H9 (cell line): Measurements from ENCODE around the gene TFAP2E. TPM values are rescaled to one million over a fixed set of nuclear protein-coding genes. Genes with fewer than 3 reads are reported as not detected.

ENCODE experiments used
- DNase-seq: peaks from one replicate; pipeline ENCODE4 v3.0.0-alpha.2; 2017
- H2AFZ ChIP-seq: one replicate; pipeline ENCODE4 v1.6.1; 2013; ENCODE audit warnings: mild to moderate bottlenecking, low read length, control low read depth, moderate library complexity
- H2AK5ac ChIP-seq: 2 replicates; pipeline ENCODE4 v1.6.1; 2013; ENCODE audit warnings: low read length, control low read depth, mixed read lengths; ENCODE audit not compliant: insufficient read length
- H2BK120ac ChIP-seq: one replicate; pipeline ENCODE4 v1.6.1; 2013; ENCODE audit warnings: low read depth, mild to moderate bottlenecking, low read length, control low read depth, inconsistent platforms; ENCODE audit not compliant: poor library complexity, severe bottlenecking
- H2BK12ac ChIP-seq: 2 replicates; pipeline ENCODE4 v1.6.1; 2013; ENCODE audit warnings: low read length, control low read depth, mixed read lengths, low read depth; ENCODE audit not compliant: insufficient read length
- H2BK15ac ChIP-seq: 2 replicates; pipeline ENCODE4 v1.6.1; 2013; ENCODE audit warnings: low read depth, low read length, control low read depth
- H2BK20ac ChIP-seq: one replicate; pipeline ENCODE4 v1.6.1; 2013; ENCODE audit warnings: low read depth, mild to moderate bottlenecking, low read length, control low read depth, inconsistent platforms; ENCODE audit not compliant: poor library complexity, severe bottlenecking
- H2BK5ac ChIP-seq: 2 replicates; pipeline ENCODE4 v1.6.1; 2013; ENCODE audit warnings: low read length, control low read depth, mixed read lengths; ENCODE audit not compliant: insufficient read length
- H3K14ac ChIP-seq: 2 replicates; pipeline ENCODE4 v1.6.1; 2013; ENCODE audit warnings: low read length, control low read depth; ENCODE audit not compliant: insufficient read depth
- H3K18ac ChIP-seq: 2 replicates; pipeline ENCODE4 v1.6.1; 2013; ENCODE audit warnings: low read depth, mild to moderate bottlenecking, mixed read lengths, low read length, control low read depth; ENCODE audit not compliant: insufficient read length
- H3K23ac ChIP-seq: 2 replicates; pipeline ENCODE4 v1.6.1; 2013; ENCODE audit warnings: low read length, control low read depth, mixed read lengths, low read depth; ENCODE audit not compliant: insufficient read length
- H3K23me2 ChIP-seq: 2 replicates; pipeline ENCODE4 v1.6.1; 2013; ENCODE audit warnings: low read depth, mild to moderate bottlenecking, mixed read lengths, low read length, control low read depth; ENCODE audit not compliant: insufficient read length, poor library complexity, severe bottlenecking
- H3K27ac ChIP-seq: 2 replicates; pipeline ENCODE4 v1.5.1; 2013; ENCODE audit warnings: low read length, control low read depth, mixed read lengths, low read depth; ENCODE audit not compliant: insufficient read length
- H3K27me3 ChIP-seq: 2 replicates; pipeline ENCODE4 v1.6.1; 2013; ENCODE audit warnings: low read length, control low read depth, inconsistent platforms; ENCODE audit not compliant: insufficient read depth
- H3K4ac ChIP-seq: 2 replicates; pipeline ENCODE4 v1.6.1; 2013; ENCODE audit warnings: low read depth, mild to moderate bottlenecking, control low read depth, inconsistent platforms, low read length, moderate library complexity
- H3K4me1 ChIP-seq: 2 replicates; pipeline ENCODE4 v1.6.1; 2013; ENCODE audit warnings: low read length, control low read depth, inconsistent platforms; ENCODE audit not compliant: insufficient read depth
- H3K4me2 ChIP-seq: 2 replicates; pipeline ENCODE4 v1.6.1; 2013; ENCODE audit warnings: low read length, control low read depth, mixed read lengths; ENCODE audit not compliant: insufficient read length, insufficient read depth
- H3K56ac ChIP-seq: 2 replicates; pipeline ENCODE4 v1.6.1; 2013; ENCODE audit warnings: low read depth, mild to moderate bottlenecking, mixed read lengths, low read length, control low read depth; ENCODE audit not compliant: insufficient read length
- H3K79me1 ChIP-seq: 2 replicates; pipeline ENCODE4 v1.6.1; 2013; ENCODE audit warnings: low read depth, mild to moderate bottlenecking, moderate library complexity, low read length, control low read depth, inconsistent platforms; ENCODE audit not compliant: insufficient read depth, poor library complexity, severe bottlenecking
- H3K79me2 ChIP-seq: 2 replicates; pipeline ENCODE4 v1.6.1; 2013; ENCODE audit warnings: low read length, control low read depth, inconsistent platforms; ENCODE audit not compliant: insufficient read depth
- H3K9ac ChIP-seq: 2 replicates; pipeline ENCODE4 v1.6.1; 2013; ENCODE audit warnings: low read length, control low read depth, mixed read lengths; ENCODE audit not compliant: insufficient read length; ENCODE audit errors: extremely low read depth
- H3K9me3 ChIP-seq: one replicate; pipeline ENCODE4 v1.6.1; 2013; ENCODE audit warnings: low read depth, low read length, inconsistent platforms; ENCODE audit not compliant: control insufficient read depth
- H3T11ph ChIP-seq: one replicate; pipeline ENCODE4 v1.6.1; 2013; ENCODE audit warnings: mild to moderate bottlenecking, low read length, control low read depth, inconsistent platforms
- H4K20me1 ChIP-seq: one replicate; pipeline ENCODE4 v1.6.1; 2013; ENCODE audit not compliant: control insufficient read depth, insufficient read length, insufficient read depth
- H4K5ac ChIP-seq: 2 replicates; pipeline ENCODE4 v1.6.1; 2013; ENCODE audit warnings: low read depth, mild to moderate bottlenecking, mixed read lengths, low read length, control low read depth; ENCODE audit not compliant: insufficient read length
- H4K8ac ChIP-seq: replicated peaks from 2 replicates; pipeline ENCODE4 v1.6.1; 2013; ENCODE audit warnings: low read length, control low read depth, mixed read lengths, low read depth; ENCODE audit not compliant: insufficient read length
- H4K91ac ChIP-seq: 2 replicates; pipeline ENCODE4 v1.6.1; 2013; ENCODE audit warnings: low read depth, mild to moderate bottlenecking, moderate library complexity, mixed read lengths, low read length, control low read depth; ENCODE audit not compliant: insufficient read length
- H3K27ac Mint-ChIP-seq, 3 experiments: 2 replicates in 2 of 3; 3 replicates in 1 of 3; pipeline ENCODE4 v1.8.0; 2020 to 2021; ENCODE audit warnings: mixed read lengths in 3 of 3, mild to moderate bottlenecking in 1 of 3, moderate library complexity in 1 of 3
- H3K27me3 Mint-ChIP-seq: 2 replicates; pipeline ENCODE4 v1.8.0; 2021; ENCODE audit warnings: low read depth, mild to moderate bottlenecking, moderate library complexity, mixed read lengths
- H3K36me3 Mint-ChIP-seq, 3 experiments: 2 replicates in 2 of 3; 3 replicates in 1 of 3; pipeline ENCODE4 v1.8.0; 2020 to 2021; ENCODE audit warnings: low read depth in 3 of 3, mixed read lengths in 3 of 3; ENCODE audit not compliant: insufficient read depth in 1 of 3
- H3K4me1 Mint-ChIP-seq, 2 experiments: 2 replicates each; pipeline ENCODE4 v1.8.0; 2020; ENCODE audit warnings: mixed read lengths in 2 of 2
- H3K4me3 Mint-ChIP-seq, 2 experiments: 2 replicates in 1 of 2; 3 replicates in 1 of 2; pipeline ENCODE4 v1.8.0; 2020 to 2021; ENCODE audit warnings: mild to moderate bottlenecking in 2 of 2, mixed read lengths in 2 of 2, moderate library complexity in 1 of 2
- H3K9me3 Mint-ChIP-seq, 2 experiments: 2 replicates in 1 of 2; 3 replicates in 1 of 2; pipeline ENCODE4 v1.8.0; 2020; ENCODE audit warnings: mild to moderate bottlenecking in 2 of 2, mixed read lengths in 2 of 2, moderate library complexity in 1 of 2
- CTCF ChIP-seq: fragments of 200-600 bp; sonication (generic); conservative IDR thresholded peaks from 3 replicates; pipeline ENCODE4 v1.8.0; 2021; ENCODE audit warnings: antibody characterized with exemption, mild to moderate bottlenecking
- WGBS: extraction: QIAGEN DNeasy Blood & Tissue Kit; methylation state at CpG from one replicate; pipeline ENCODE4 v1.1.7; 2013; ENCODE audit warnings: missing lambda C conversion rate, low lambda C conversion rate, mixed read lengths; ENCODE audit not compliant: insufficient read length; ENCODE audit errors: extremely low coverage; 5-methylcytosine and 5-hydroxymethylcytosine counted together
- total RNA-seq: library from RNA; stranded (reverse); gene quantifications from 2 replicates; pipeline ENCODE4 v1.2.1, GENCODE V29; 2021

The TFAP2E gene
- total RNA-seq, 1 experiment from 2014 or later = 0.70 TPM

DNA sequence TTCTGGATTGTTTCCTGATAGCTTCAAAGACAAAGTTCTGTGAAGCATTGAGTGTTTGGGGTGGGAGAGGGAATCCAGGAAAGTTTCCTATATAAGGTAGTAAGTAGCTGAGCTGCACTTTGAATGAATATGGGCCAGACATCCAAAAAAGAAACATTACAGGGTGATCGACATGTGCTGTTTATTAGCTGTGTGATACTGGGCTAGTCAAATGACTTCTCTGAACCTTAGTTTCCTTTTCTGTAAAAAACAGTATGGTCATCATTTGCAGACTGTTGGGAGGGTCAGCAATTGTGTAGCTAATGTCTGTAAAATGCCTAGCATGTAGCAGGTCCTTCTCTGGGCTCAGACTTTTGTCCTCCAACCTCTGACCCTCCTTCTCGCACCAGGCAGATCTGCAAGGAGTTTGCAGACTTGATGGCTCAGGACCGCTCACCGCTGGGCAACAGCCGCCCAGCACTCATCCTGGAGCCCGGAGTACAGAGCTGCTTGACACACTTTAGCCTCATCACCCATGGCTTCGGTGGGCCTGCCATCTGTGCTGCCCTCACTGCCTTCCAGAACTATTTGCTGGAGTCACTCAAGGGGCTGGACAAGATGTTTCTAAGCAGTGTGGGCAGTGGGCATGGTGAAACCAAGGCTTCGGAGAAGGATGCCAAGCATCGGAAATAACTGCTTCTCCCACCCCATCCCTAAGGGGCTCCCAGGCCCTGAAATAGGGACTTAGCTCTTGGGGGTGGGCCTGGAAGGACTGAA lies 21.1 kb downstream of the TFAP2E start:
- H3K79me2 ChIP-seq = no peaks in the 10 kb centered on the region
- H3K4me3 Mint-ChIP-seq = no peak overlapping the region
- H3K4me2 ChIP-seq = no peak overlapping the region
- H3K36me3 Mint-ChIP-seq = peaks cover 0 to 3% (median 0%) of the 10 kb centered on the region in 3 experiments; a peak in 2 of 7 replicates
- no peak overlapping the region for H3K4ac ChIP-seq
- WGBS = no CpG with 5 or more reads among the region's 9 CpGs
- no peak overlapping the region for H2BK15ac ChIP-seq
- H3K27ac Mint-ChIP-seq = no peak overlapping the region
- H4K8ac ChIP-seq = no peak overlapping the region
- no peak overlapping the region for H3K27ac ChIP-seq
- H3K56ac ChIP-seq = no peak overlapping the region
- no peak overlapping the region for H3K9ac ChIP-seq
- H3K27me3 ChIP-seq = no peaks in the 10 kb centered on the region
- no peaks in the 10 kb centered on the region for H3K79me1 ChIP-seq
- H2AFZ ChIP-seq = no peak overlapping the region
- H2BK20ac ChIP-seq = no peak overlapping the region
- no peaks in the 10 kb centered on the region; a peak in 1 of 5 replicates for H3K9me3 Mint-ChIP-seq
- no peak overlapping the region for H2BK5ac ChIP-seq
- H4K91ac ChIP-seq = no peak overlapping the region
- H3K27me3 Mint-ChIP-seq = peaks cover 2% of the 10 kb centered on the region; the same call in 1 of the 2 replicates
- no peak overlapping the region for H2BK120ac ChIP-seq
- H3K23ac ChIP-seq = no peak overlapping the region
- no peaks in the 10 kb centered on the region for H3K4me1 Mint-ChIP-seq
- no peak overlapping the region for H3K18ac ChIP-seq
- no peaks in the 10 kb centered on the region for H3K4me1 ChIP-seq
- no peak overlapping the region for H3T11ph ChIP-seq
- H3K23me2 ChIP-seq = no peaks in the 10 kb centered on the region
- H3K14ac ChIP-seq = no peak overlapping the region
- no peaks in the 10 kb centered on the region for H3K9me3 ChIP-seq
- peaks cover 2% of the 10 kb centered on the region for H4K20me1 ChIP-seq
- no peak for DNase-seq
- no peak overlapping the region for H4K5ac ChIP-seq
- H2AK5ac ChIP-seq = no peak overlapping the region
- H2BK12ac ChIP-seq = no peak overlapping the region
- TF ChIP-seq CTCF = no peak
